Astrocyte (in vitro differentiated cells and primary cell): Measurements from ENCODE around the gene WASHC4. TPM values are rescaled to one million over a fixed set of nuclear protein-coding genes. Genes with fewer than 3 reads are reported as not detected.

Experiments
- DNase-seq: peaks from one replicate; pipeline ENCODE4 v3.0.0-alpha.2; 2010; ENCODE audit warnings: low read depth
- FAIRE-seq: peaks from 2 replicates; lab custom pipeline; 2011; peaks lifted over from hg19 to GRCh38; lab: Jason Lieb, UNC
- H2AFZ ChIP-seq: 2 replicates; pipeline ENCODE4 v1.6.0; 2012; ENCODE audit warnings: low read depth, low read length, inconsistent platforms
- H3K27ac ChIP-seq: 2 replicates; pipeline ENCODE4 v1.5.1; 2011; ENCODE audit warnings: low read depth, low read length, inconsistent platforms
- H3K27me3 ChIP-seq: 2 replicates; pipeline ENCODE4 v1.6.0; 2011; ENCODE audit warnings: low read length, inconsistent platforms; ENCODE audit not compliant: insufficient read depth
- H3K36me3 ChIP-seq: 2 replicates; pipeline ENCODE4 v1.5.1; 2011; ENCODE audit warnings: low read length, inconsistent platforms; ENCODE audit not compliant: insufficient read depth
- H3K4me1 ChIP-seq: 2 replicates; pipeline ENCODE4 v1.5.1; 2011; ENCODE audit warnings: low read length, inconsistent platforms; ENCODE audit not compliant: insufficient read depth
- H3K4me2 ChIP-seq: 2 replicates; pipeline ENCODE4 v1.6.0; 2012; ENCODE audit warnings: low read length, inconsistent platforms
- H3K4me3 ChIP-seq: 2 replicates; pipeline ENCODE4 v1.5.1; 2011; ENCODE audit warnings: low read depth, mild to moderate bottlenecking, low read length, inconsistent platforms; ENCODE audit not compliant: insufficient read depth
- H3K79me2 ChIP-seq: 2 replicates; pipeline ENCODE4 v1.6.0; 2012; ENCODE audit warnings: mild to moderate bottlenecking, low read length, inconsistent platforms; ENCODE audit not compliant: insufficient read depth
- H3K9ac ChIP-seq: 2 replicates; pipeline ENCODE4 v1.6.0; 2012; ENCODE audit warnings: mild to moderate bottlenecking, low read length, inconsistent platforms
- H3K9me3 ChIP-seq: 2 replicates; pipeline ENCODE4 v1.5.1; 2012; ENCODE audit warnings: low read depth, mild to moderate bottlenecking, low read length, inconsistent platforms; ENCODE audit not compliant: insufficient read depth
- H4K20me1 ChIP-seq: 2 replicates; pipeline ENCODE4 v1.6.0; 2012; ENCODE audit warnings: low read length, inconsistent platforms; ENCODE audit not compliant: insufficient read depth
- H3K27ac Mint-ChIP-seq: one replicate; pipeline ENCODE4 v1.8.0; 2021; ENCODE audit warnings: mild to moderate bottlenecking, mixed read lengths; ENCODE audit not compliant: unreplicated experiment
- H3K27me3 Mint-ChIP-seq: one replicate; pipeline ENCODE4 v1.8.0; 2021; ENCODE audit warnings: low read depth, mixed read lengths; ENCODE audit not compliant: unreplicated experiment
- H3K36me3 Mint-ChIP-seq: one replicate; pipeline ENCODE4 v1.8.0; 2021; ENCODE audit warnings: low read depth, mixed read lengths; ENCODE audit not compliant: unreplicated experiment
- H3K4me1 Mint-ChIP-seq: one replicate; pipeline ENCODE4 v1.8.0; 2021; ENCODE audit warnings: low read depth, mixed read lengths; ENCODE audit not compliant: unreplicated experiment
- H3K4me3 Mint-ChIP-seq: one replicate; pipeline ENCODE4 v1.8.0; 2021; ENCODE audit warnings: mild to moderate bottlenecking, moderate library complexity, mixed read lengths; ENCODE audit not compliant: unreplicated experiment
- H3K9me3 Mint-ChIP-seq: one replicate; pipeline ENCODE4 v1.8.0; 2021; ENCODE audit warnings: mild to moderate bottlenecking, mixed read lengths; ENCODE audit not compliant: unreplicated experiment
- CTCF ChIP-seq: IDR thresholded peaks from 2 replicates; pipeline ENCODE4 v1.5.1; 2011; ENCODE audit warnings: low read depth, mild to moderate bottlenecking, inconsistent platforms, low read length, moderate library complexity; ENCODE audit not compliant: insufficient read depth
- EZH2 ChIP-seq: IDR thresholded peaks from 2 replicates; pipeline ENCODE4 v1.6.1; 2012; ENCODE audit warnings: mild to moderate bottlenecking, low read length, inconsistent platforms; ENCODE audit not compliant: insufficient read depth
- total RNA-seq: library from RNA; stranded (reverse); gene quantifications from 2 replicates; pipeline ENCODE4 v1.2.1, GENCODE V29; 2021

WASHC4 gene
- total RNA-seq, 1 donor from 2014 or later, result 51.1 TPM

GRCh38 chr12:105084251-105085250 lies 23.0 kb upstream of the WASHC4 start, which contains the start of gene ALDH1L2:
ALDH1L2 (minus strand) TSS chr12:105084458; CDS start chr12:105084436, 22 bp downstream.
- Histone ChIP-seq H3K9ac (peak within 1 kb of the TSS; percentile 86), H3K9me3 (no peaks in the 10 kb centered on the region), H3K27ac (peak within 1 kb of the TSS; percentile 46), H4K20me1 (no peaks in the 10 kb centered on the region), H2AFZ (peak within 1 kb of the TSS; percentile 78), H3K4me3 (peak within 1 kb of the TSS; percentile 75), H3K27me3 (peaks cover 2% of the 10 kb centered on the region), H3K4me1 (no peaks in the 10 kb centered on the region), H3K4me2 (peak within 1 kb of the TSS; percentile 90), H3K79me2 (peaks cover 14% of the 10 kb centered on the region), H3K36me3 (no peaks in the 10 kb centered on the region)
- DNase-seq (peak; percentile 79), FAIRE-seq (no peak)
- Mint-ChIP-seq H3K4me3 (peak within 1 kb of the TSS; percentile 97), H3K9me3 (no peaks in the 10 kb centered on the region), H3K4me1 (peaks cover 9% of the 10 kb centered on the region), H3K27me3 (no peaks in the 10 kb centered on the region), H3K27ac (peak within 1 kb of the TSS; percentile 95), H3K36me3 (no peaks in the 10 kb centered on the region)
- TF ChIP-seq CTCF (no peak), EZH2 (no peak)

- peaks cover under 1% of the 10 kb centered on the region for H3K27me3 Mint-ChIP-seq
- no peaks in the 10 kb centered on the region for H4K20me1 ChIP-seq
Measured at GRCh38 chr12:105085501-105085900, 22.0 kb upstream of the WASHC4 start.

GRCh38 chr12:105089817-105090216 lies 17.7 kb upstream of the WASHC4 start:
- H3K27ac Mint-ChIP-seq, result no peak overlapping the region

More at GRCh38 chr12:105085501-105085900, 22.0 kb upstream of the WASHC4 start:
- H3K79me2 ChIP-seq, result peaks cover 14% of the 10 kb centered on the region
- Mint-ChIP-seq H3K27ac (peak overlapping the region; percentile 60), H3K4me1 (peaks cover 9% of the 10 kb centered on the region), H3K4me3 (peak overlapping the region; percentile 51), H3K36me3 (no peaks in the 10 kb centered on the region), H3K9me3 (no peaks in the 10 kb centered on the region)
- H3K36me3 ChIP-seq, result no peaks in the 10 kb centered on the region
- peaks cover 3% of the 10 kb centered on the region for H3K27me3 ChIP-seq
- no peak for TF ChIP-seq EZH2
- FAIRE-seq (no peak), DNase-seq (no peak)
- no peak overlapping the region for H3K9ac ChIP-seq
- H3K4me2 ChIP-seq, result no peak overlapping the region
- H3K9me3 ChIP-seq, result no peaks in the 10 kb centered on the region
- H3K4me1 ChIP-seq, result no peaks in the 10 kb centered on the region
- no peak overlapping the region for H3K4me3 ChIP-seq
- H2AFZ ChIP-seq, result no peak overlapping the region
- H3K27ac ChIP-seq, result no peak overlapping the region

More at GRCh38 chr12:105089817-105090216, 17.7 kb upstream of the WASHC4 start:
- Histone ChIP-seq H3K4me1 (no peaks in the 10 kb centered on the region), H3K9ac (no peak overlapping the region), H3K4me2 (no peak overlapping the region), H3K79me2 (no peaks in the 10 kb centered on the region), H3K27me3 (peaks cover 21% of the 10 kb centered on the region), H2AFZ (no peak overlapping the region), H3K27ac (no peak overlapping the region), H3K4me3 (no peak overlapping the region), H4K20me1 (no peaks in the 10 kb centered on the region), H3K36me3 (no peaks in the 10 kb centered on the region), H3K9me3 (no peaks in the 10 kb centered on the region)
- no peaks in the 10 kb centered on the region for H3K36me3 Mint-ChIP-seq
- H3K27me3 Mint-ChIP-seq, result peaks cover 19% of the 10 kb centered on the region
- H3K4me1 Mint-ChIP-seq, result peaks cover 7% of the 10 kb centered on the region
- no peak for DNase-seq
- TF ChIP-seq CTCF, result no peak
- no peak for TF ChIP-seq EZH2
- FAIRE-seq, result no peak
- no peak overlapping the region for H3K4me3 Mint-ChIP-seq
- H3K9me3 Mint-ChIP-seq, result no peaks in the 10 kb centered on the region
